K562 (cell line): ENCODE results near the gene RECK.

Source experiments
- GTF3C2 ChIP-seq: IDR thresholded peaks from 3 replicates; pipeline ENCODE4 v1.6.1; 2011; ENCODE audit warnings: borderline replicate concordance, mild to moderate bottlenecking, moderate library complexity; ENCODE audit not compliant: insufficient read length; ENCODE audit errors: extremely low read depth
- HMG20A ChIP-seq: fragments of 450-650 bp; formaldehyde crosslinking; conservative IDR thresholded peaks from 2 replicates; pipeline ENCODE4 v1.4.0; 2020; ENCODE audit warnings: mild to moderate bottlenecking, mixed read lengths
- ZNF511 ChIP-seq: sonication (generic); formaldehyde crosslinking; IDR thresholded peaks from 2 replicates; pipeline ENCODE4 v1.8.0; 2022; ENCODE audit warnings: mild to moderate bottlenecking, missing genetic modification reagents

- TF ChIP-seq GTF3C2, result no peak
- no peak for TF ChIP-seq HMG20A
- TF ChIP-seq ZNF511 (CRISPR knock-in tag), result no peak
Observed at GRCh38 chr9:36163786-36164170, 127.1 kb downstream of the RECK start.
